Inflammatory macrophage (primary cell): ENCODE data around the gene SAMHD1.
A peak's percentile ranks its signal among the peaks of the same experiment; 100 is the strongest.
"Not testable (repeated sequence)": the region's sequence is repeated elsewhere in the genome, so short reads cannot be mapped to it uniquely, and the experiment has no call there.

ENCODE experiments used
- DNase-seq, 2 donors: peaks; one replicate each; pipeline ENCODE4 v3.0.0-alpha.2; 2020 to 2022

The SAMHD1 gene

GRCh38 chr20:36951979-36952738 lies 651 bp upstream of the SAMHD1 start:
- DNase-seq = no peak

GRCh38 chr20:36950414-36951197 lies 902 bp downstream of the SAMHD1 start:
- peak; percentile 61 to 68 for DNase-seq

DNA sequence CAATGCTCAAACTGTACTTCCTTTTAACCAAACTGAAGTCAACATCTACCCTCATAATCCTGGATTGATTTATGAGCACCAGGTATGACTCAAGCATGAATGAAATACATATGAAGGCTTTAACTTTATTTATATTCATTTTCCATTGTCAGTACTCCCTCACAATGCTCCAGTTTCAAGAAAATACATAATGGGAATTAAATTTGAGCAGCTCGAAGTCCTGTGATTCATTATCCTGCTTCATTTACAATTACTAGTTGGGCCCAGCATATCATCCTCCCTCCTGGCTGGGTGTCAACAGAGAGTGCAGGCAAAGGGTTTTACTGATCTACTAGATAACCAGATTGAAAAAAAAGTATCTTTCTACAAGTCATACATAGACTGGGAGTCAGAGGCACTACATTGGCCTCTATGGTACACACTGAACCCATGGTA lies 10.1 kb downstream of the SAMHD1 start:
- no peak for DNase-seq

GRCh38 chr20:36937402-36937770 lies 14.1 kb downstream of the SAMHD1 start:
- no peak for DNase-seq

DNA sequence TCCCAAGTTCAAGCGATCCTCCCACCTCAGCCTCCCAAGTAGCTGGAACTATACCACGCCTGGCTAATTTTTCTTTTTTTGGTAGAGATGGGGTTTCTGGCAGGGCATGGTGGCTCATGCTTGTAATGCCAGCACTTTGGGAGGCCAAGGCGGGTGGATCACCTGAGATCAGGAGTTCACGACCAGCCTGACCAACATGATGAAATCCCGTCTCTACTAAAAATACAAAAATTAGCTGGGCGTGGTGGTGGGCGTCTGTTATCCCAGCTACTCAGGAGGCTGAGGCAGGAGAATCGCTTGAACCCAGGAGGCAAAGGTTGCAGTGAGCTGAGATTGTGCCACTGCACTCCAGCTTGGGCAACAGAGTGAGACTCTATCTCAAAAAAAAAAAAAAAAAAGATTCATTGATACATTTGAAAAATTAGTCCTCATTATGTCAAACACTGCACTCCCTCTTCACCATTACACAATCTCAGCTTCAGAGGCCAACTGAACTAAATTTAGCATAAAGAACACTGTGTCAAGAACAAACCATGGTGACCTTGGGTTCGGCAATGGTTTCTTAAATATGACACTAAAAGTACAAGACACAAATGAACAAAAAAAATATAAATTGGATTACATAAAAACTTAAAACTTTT lies 14.6 kb downstream of the SAMHD1 start:
- DNase-seq = not testable (repeated sequence)

- no peak for DNase-seq
These were observed 15.2 kb downstream of the SAMHD1 start for GRCh38 chr20:36936341-36936740.

DNA sequence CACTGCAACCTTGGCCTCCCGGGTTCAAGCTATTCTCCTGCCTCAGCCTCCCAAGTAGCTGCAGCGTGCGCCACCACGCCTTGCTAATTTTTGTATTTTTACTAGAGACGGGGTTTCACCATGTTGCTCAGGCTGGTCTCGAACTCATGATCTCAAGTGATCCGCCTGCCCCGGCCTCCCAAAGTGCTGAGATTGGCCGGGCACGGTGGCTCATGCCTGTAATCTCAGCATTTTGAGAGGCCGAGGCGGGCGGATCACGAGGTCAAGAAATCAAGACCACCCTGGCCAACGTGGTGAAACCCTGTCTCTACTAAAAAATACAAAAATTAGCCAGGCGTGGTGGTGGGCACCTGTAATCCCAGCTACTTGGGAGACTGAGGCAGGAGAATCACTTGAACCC lies 17.9 kb downstream of the SAMHD1 start:
- not testable (repeated sequence) for DNase-seq

- DNase-seq = no peak
These were observed 18.8 kb downstream of the SAMHD1 start for GRCh38 chr20:36932476-36933426.

DNA sequence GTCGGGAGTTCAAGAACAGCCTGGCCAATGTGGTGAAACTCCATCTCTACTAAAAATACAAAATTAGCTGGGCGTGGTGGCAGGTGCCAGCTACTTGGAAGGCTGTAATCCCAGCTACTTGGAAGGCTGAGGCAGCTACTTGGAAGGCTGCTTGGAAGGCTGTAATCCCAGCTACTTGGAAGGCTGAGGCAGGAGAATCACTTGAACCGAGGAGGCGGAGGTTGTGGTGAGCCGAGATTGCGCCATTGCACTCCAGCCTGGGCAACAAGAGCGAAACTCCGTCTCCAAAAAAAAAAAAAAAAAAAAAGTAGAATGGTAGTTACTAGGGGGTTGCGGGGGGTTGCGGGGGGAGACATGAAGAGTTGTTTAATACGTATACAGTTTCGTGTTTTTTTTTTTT lies 19.4 kb downstream of the SAMHD1 start:
- DNase-seq = not testable (repeated sequence)

- DNase-seq = no peak
These were observed 21.8 kb downstream of the SAMHD1 start for GRCh38 chr20:36929691-36930090.

DNA sequence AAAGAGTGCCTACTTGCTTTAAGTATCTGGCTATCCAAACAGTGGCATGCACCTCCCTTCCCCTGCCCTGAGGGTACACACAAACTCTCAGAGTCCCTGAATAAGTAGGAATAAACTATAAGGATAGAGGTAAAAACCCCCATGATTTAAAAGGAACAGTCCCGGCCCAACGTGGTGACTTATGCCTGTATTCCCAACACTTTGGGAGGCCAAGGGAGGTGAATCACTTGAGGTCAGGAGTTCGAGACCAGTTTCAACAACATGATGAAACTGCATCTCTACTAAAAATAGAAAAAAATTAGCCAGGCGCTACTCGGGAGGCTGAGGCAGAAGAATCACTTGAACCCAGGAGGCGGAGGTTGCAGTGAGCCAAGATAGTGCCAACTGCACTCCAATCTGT lies 22.2 kb downstream of the SAMHD1 start:
- DNase-seq = peak in 1 of 2 donors; percentile 35

DNA sequence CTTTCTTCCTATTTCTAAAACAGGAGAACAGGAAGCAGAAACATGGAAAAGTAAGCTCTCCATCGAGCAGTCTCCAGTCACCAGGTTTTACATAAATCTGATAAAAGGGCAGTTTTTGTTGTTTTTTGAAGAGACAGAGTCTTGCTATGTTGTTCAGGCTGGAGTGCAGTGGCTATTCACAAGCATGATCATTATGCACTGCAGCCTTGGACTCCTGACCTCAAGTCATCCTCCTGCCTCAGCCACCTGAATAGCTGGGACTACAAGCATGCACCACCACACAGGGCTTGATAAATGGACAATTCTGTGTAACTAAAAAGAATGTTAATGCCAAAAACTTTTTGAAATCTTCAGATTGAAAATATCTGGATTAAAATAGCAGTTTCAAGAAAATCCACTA lies 23.8 kb downstream of the SAMHD1 start:
- no peak for DNase-seq

DNA sequence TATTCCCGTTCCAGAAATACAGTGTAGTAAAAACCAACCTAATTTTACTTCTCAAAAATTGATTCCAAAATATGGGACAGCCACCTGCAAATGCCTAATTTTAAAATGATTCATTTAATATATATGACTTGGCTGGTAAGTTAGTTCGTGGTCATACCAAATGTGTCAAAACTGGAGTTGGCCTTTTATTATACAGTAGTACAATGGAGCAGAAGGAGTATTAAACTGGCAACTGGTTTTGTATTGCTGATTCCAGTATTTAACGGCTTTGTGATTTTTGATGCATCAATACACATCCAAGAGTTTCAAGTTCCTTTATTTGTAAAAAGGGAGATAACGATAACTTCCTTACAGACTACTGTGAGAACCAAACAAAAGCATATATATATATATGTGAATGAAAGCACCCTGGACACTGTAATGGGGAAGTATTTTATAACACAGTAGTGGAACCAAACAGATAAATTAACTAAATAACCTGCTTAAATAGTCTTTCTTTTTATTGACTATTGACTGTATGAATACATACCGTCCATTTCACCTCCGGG lies 24.8 kb downstream of the SAMHD1 start:
- no peak for DNase-seq

- DNase-seq = no peak
These were observed 26.3 kb downstream of the SAMHD1 start for GRCh38 chr20:36925234-36925633.

- DNase-seq = no peak
These were observed 27.1 kb downstream of the SAMHD1 start for GRCh38 chr20:36924167-36925045.

- no peak for DNase-seq
These were observed 31.2 kb downstream of the SAMHD1 start for GRCh38 chr20:36920334-36920730.

GRCh38 chr20:36919715-36920333 lies 31.7 kb downstream of the SAMHD1 start:
- peak; percentile 64 to 73 for DNase-seq

GRCh38 chr20:36917943-36918342 lies 33.6 kb downstream of the SAMHD1 start:
- DNase-seq = no peak

GRCh38 chr20:36917240-36917639 lies 34.3 kb downstream of the SAMHD1 start:
- no peak for DNase-seq

DNA sequence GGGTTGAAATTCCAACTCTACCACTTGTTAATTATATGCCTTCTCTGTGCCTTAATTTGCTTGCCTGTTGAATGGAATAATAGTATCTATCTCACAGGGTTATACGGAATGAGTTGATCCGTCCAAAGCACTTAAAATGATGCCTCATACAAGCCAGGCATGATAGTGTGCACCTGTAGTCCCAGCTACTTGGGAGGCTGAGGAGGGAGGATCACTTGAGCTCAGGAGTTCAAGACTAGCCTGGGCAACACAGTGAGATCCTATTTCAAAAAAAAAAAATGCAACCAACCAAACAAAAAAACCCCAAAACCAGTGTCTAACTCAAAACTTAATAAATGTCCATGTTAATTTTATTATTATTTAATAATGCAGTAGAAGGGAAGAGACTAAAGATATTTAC lies 35.3 kb downstream of the SAMHD1 start:
- no peak for DNase-seq

GRCh38 chr20:36908603-36909002 lies 42.9 kb downstream of the SAMHD1 start:
- DNase-seq = no peak
